Tibial artery (tissue), 4 donors: Measurements from ENCODE around the gene HYI.
"Not testable (repeated sequence)": the region's sequence is repeated elsewhere in the genome, so short reads cannot be mapped to it uniquely, and the experiment has no call there.

Source experiments
- DNase-seq, 2 donors: peaks; one replicate each; pipeline ENCODE4 v3.0.0-alpha.2; 2019
- H3K27ac ChIP-seq, 2 donors: fragments of 200-600 bp; sonication (generic) in 1 of 2; 1 replicate in 1 of 2; 2 replicates in 1 of 2; pipeline ENCODE4 v1.5.1; 2018 to 2019; ENCODE audit warnings: mild to moderate bottlenecking in 1 of 2
- H3K27me3 ChIP-seq, 2 donors: fragments of 200-600 bp; sonication (generic) in 1 of 2; one replicate each; pipeline versions ENCODE4 v1.5.1 to v1.6.0; 2016 to 2019
- H3K36me3 ChIP-seq, 3 donors: fragments of 200-600 bp; sonication (generic) in 2 of 3; one replicate each; pipeline ENCODE4 v1.5.1; 2016 to 2019; ENCODE audit warnings: mild to moderate bottlenecking in 2 of 3
- H3K4me1 ChIP-seq, 4 donors: fragments of 200-600 bp; sonication (generic) in 2 of 4; 1 replicate in 3 of 4; 2 replicates in 1 of 4; pipeline ENCODE4 v1.5.1; 2016 to 2019
- H3K4me3 ChIP-seq, 2 donors: fragments of 200-600 bp; sonication (generic) in 1 of 2; 1 replicate in 1 of 2; 2 replicates in 1 of 2; pipeline ENCODE4 v1.5.1; 2018 to 2019; ENCODE audit warnings: mild to moderate bottlenecking in 2 of 2
- H3K9me3 ChIP-seq, 3 donors: fragments of 200-600 bp; sonication (generic) in 1 of 3; one replicate each; pipeline ENCODE4 v1.5.1; 2016 to 2019
- CTCF ChIP-seq, 2 experiments: fragments of 200-600 bp in 1 of 2; fragments of 450-650 bp in 1 of 2; IDR thresholded peaks; one replicate each; pipeline ENCODE4 v1.5.1; 2017 to 2019; ENCODE audit warnings: antibody characterized with exemption in 2 of 2, mild to moderate bottlenecking in 1 of 2, moderate library complexity in 1 of 2
- intact Hi-C: fragments of 100-400 bp; cut with DNase I; formaldehyde crosslinking; loops from one replicate; pipeline ENCODE4 v1.15.0; 2023; ENCODE audit warnings: low total_unique reads

HYI gene

GRCh38 chr1:43477716-43478115 lies 24.0 kb upstream of the HYI start:
- Histone ChIP-seq H3K4me1 (peaks cover 0 to 4% (median 0%) of the 10 kb centered on the region in 4 donors), H3K9me3 (no peaks in the 10 kb centered on the region), H3K4me3 (no peak overlapping the region), H3K27me3 (no peaks in the 10 kb centered on the region), H3K36me3 (no peaks in the 10 kb centered on the region), H3K27ac (no peak overlapping the region)
- intact Hi-C loops, result no loop called here
- no peak for DNase-seq
- TF ChIP-seq CTCF (IDR thresholded peaks at IDR 0.05), result no peak

- H3K4me3 ChIP-seq, H3K27me3 ChIP-seq, H3K36me3 ChIP-seq, H3K27ac ChIP-seq, H3K4me1 ChIP-seq, DNase-seq, intact Hi-C loops, H3K9me3 ChIP-seq: not testable (repeated sequence)
Measured at GRCh38 chr1:43475611-43476401, 22.1 kb upstream of the HYI start.

- no peaks in the 10 kb centered on the region for H3K27me3 ChIP-seq
- intact Hi-C loops, result no loop called here
- DNase-seq, result no peak
- peaks cover 0 to 4% (median 0%) of the 10 kb centered on the region in 4 donors for H3K4me1 ChIP-seq
- no peaks in the 10 kb centered on the region for H3K9me3 ChIP-seq
- H3K36me3 ChIP-seq, result no peaks in the 10 kb centered on the region
- H3K4me3 ChIP-seq, result no peak overlapping the region
- H3K27ac ChIP-seq, result no peak overlapping the region
- no peak for TF ChIP-seq CTCF (IDR thresholded peaks at IDR 0.05)
Measured at GRCh38 chr1:43473463-43473862, 19.7 kb upstream of the HYI start.

- H3K4me1 ChIP-seq, H3K36me3 ChIP-seq, H3K4me3 ChIP-seq, H3K27me3 ChIP-seq, DNase-seq, intact Hi-C loops, H3K9me3 ChIP-seq: not testable (repeated sequence)
- peak overlapping the region in 1 of 2 donors; percentile 22 for H3K27ac ChIP-seq
Measured at GRCh38 chr1:43472463-43473151, 18.9 kb upstream of the HYI start.

GRCh38 chr1:43472087-43472462 lies 18.3 kb upstream of the HYI start:
- Histone ChIP-seq H3K27me3 (no peaks in the 10 kb centered on the region), H3K9me3 (no peaks in the 10 kb centered on the region), H3K36me3 (no peaks in the 10 kb centered on the region), H3K27ac (no peak overlapping the region), H3K4me1 (peaks cover 0 to 4% (median 0%) of the 10 kb centered on the region in 4 donors), H3K4me3 (no peak overlapping the region)
- intact Hi-C loops, result no loop called here
- no peak for DNase-seq
- no peak for TF ChIP-seq CTCF (IDR thresholded peaks at IDR 0.05)

- Histone ChIP-seq H3K27ac (no peak overlapping the region), H3K36me3 (no peaks in the 10 kb centered on the region), H3K9me3 (no peaks in the 10 kb centered on the region), H3K27me3 (no peaks in the 10 kb centered on the region), H3K4me3 (no peak overlapping the region), H3K4me1 (peaks cover 0 to 4% (median 0%) of the 10 kb centered on the region in 4 donors)
- intact Hi-C loops, result no loop called here
- DNase-seq, result no peak
- TF ChIP-seq CTCF (IDR thresholded peaks at IDR 0.05), result no peak
Measured at GRCh38 chr1:43469932-43470331, 16.2 kb upstream of the HYI start.
